ENCODE measurements around the gene PARVA.

DNA sequence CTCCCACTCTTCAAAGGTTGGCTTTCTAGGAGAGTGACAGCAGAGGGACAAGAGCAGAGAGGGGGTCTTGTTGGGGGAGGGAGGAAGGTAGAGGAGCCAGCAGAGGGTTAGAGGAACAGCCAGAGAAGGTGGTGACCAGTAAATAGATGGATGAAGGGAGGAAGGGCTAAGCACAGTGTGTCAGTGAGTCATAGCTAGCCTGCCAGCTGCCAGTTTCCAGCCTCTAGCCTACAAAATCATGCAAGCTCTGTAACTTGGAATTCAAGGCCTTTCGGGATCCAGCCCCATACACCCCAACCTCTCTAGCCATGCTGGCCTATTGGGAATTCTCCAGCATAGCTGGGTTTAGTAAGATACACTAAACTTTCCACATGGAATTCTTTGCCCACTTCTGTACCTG is 149.4 kb downstream of the PARVA start:
- no peak for TF ChIP-seq CTCF (conservative IDR thresholded peaks at IDR 0.05; ENCODE audit: low read depth, low read length)
- no peak for TF ChIP-seq RCOR1 (IDR thresholded peaks at IDR 0.05; ENCODE audit: insufficient replicate concordance, low read length)
- no peak for TF ChIP-seq NFE2L2 (IDR thresholded peaks at IDR 0.05; ENCODE audit: low read depth, low read length)
- TF ChIP-seq MXI1 (IDR thresholded peaks at IDR 0.05; ENCODE audit: borderline replicate concordance, low read depth, low read length), result no peak; the same call in 1 of the 2 replicates
- TF ChIP-seq FOS (IDR thresholded peaks at IDR 0.05; ENCODE audit: low read depth, low read length), result peak; percentile 77
- no peak for TF ChIP-seq RFX5 (IDR thresholded peaks at IDR 0.05; ENCODE audit: low read depth, low read length)
- TF ChIP-seq POLR2A (IDR thresholded peaks at IDR 0.05; ENCODE audit: low read depth, low read length), result no peak
- no peak for TF ChIP-seq CHD1 (IDR thresholded peaks at IDR 0.05; ENCODE audit: low read depth, low read length)
- TF ChIP-seq RAD21 (IDR thresholded peaks at IDR 0.05; ENCODE audit: low read length), result peak; percentile 19; the same call in 1 of the 2 replicates
- peak; percentile 21; the same call in 1 of the 2 replicates for TF ChIP-seq CEBPB (IDR thresholded peaks at IDR 0.05; ENCODE audit: low read depth, low read length)
